ENCODE data around the gene LCOR.

LCOR gene

GRCh38 chr10:97003151-97003803 is 171.2 kb downstream of the LCOR start:
- no peak overlapping the region for H3K4me3 ChIP-seq (ENCODE audit: low read depth, low read length)
- no peak for DNase-seq (ENCODE audit: low read depth)
- TF ChIP-seq CTCF (IDR thresholded peaks at IDR 0.05; ENCODE audit: low read depth, low read length, missing control alignments) = no peak
- in situ Hi-C loops (cut with HindIII; ENCODE audit: low sequenced_read_pairs) = no loop called here

- in situ Hi-C loops (cut with HindIII; ENCODE audit: low sequenced_read_pairs) = no loop called here
- H3K4me3 ChIP-seq (ENCODE audit: low read depth, low read length) = no peak overlapping the region
- TF ChIP-seq CTCF (IDR thresholded peaks at IDR 0.05; ENCODE audit: low read depth, low read length, missing control alignments) = no peak
- no peak for DNase-seq (ENCODE audit: low read depth)
These were observed 171.7 kb downstream of the LCOR start for GRCh38 chr10:97003804-97004201.

- TF ChIP-seq CTCF (IDR thresholded peaks at IDR 0.05; ENCODE audit: low read depth, low read length, missing control alignments) = no peak
- in situ Hi-C loops (cut with HindIII; ENCODE audit: low sequenced_read_pairs) = no loop called here
- DNase-seq (ENCODE audit: low read depth) = no peak
- H3K4me3 ChIP-seq (ENCODE audit: low read depth, low read length) = no peak overlapping the region
These were observed 172.5 kb downstream of the LCOR start for GRCh38 chr10:97004591-97004990.

GRCh38 chr10:97005349-97005748 is 173.3 kb downstream of the LCOR start:
- no peak for TF ChIP-seq CTCF (IDR thresholded peaks at IDR 0.05; ENCODE audit: low read depth, low read length, missing control alignments)
- DNase-seq (ENCODE audit: low read depth) = no peak
- H3K4me3 ChIP-seq (ENCODE audit: low read depth, low read length) = no peak overlapping the region
- in situ Hi-C loops (cut with HindIII; ENCODE audit: low sequenced_read_pairs) = no loop called here

- no peak for DNase-seq (ENCODE audit: low read depth)
- TF ChIP-seq CTCF (IDR thresholded peaks at IDR 0.05; ENCODE audit: low read depth, low read length, missing control alignments) = no peak
- in situ Hi-C loops (cut with HindIII; ENCODE audit: low sequenced_read_pairs) = no loop called here
- no peak overlapping the region for H3K4me3 ChIP-seq (ENCODE audit: low read depth, low read length)
These were observed 174.3 kb downstream of the LCOR start for GRCh38 chr10:97006364-97006763.

GRCh38 chr10:97007417-97007816 is 175.3 kb downstream of the LCOR start:
- DNase-seq (ENCODE audit: low read depth) = no peak
- H3K4me3 ChIP-seq (ENCODE audit: low read depth, low read length) = no peak overlapping the region
- in situ Hi-C loops (cut with HindIII; ENCODE audit: low sequenced_read_pairs) = no loop called here
- TF ChIP-seq CTCF (IDR thresholded peaks at IDR 0.05; ENCODE audit: low read depth, low read length, missing control alignments) = no peak

Measured in astrocyte of the cerebellum (primary cell).